GM23338 (cell line): ENCODE results near the gene NR5A2.

Experiments
- CREB1 ChIP-seq: fragments of 250-450 bp; sonication (Bioruptor Pico); IDR thresholded peaks from 2 replicates; pipeline ENCODE4 v1.5.0; 2020; ENCODE audit warnings: low read depth, mild to moderate bottlenecking, moderate library complexity
- CTCF ChIP-seq, 2 experiments: fragments of 200-600 bp in 1 of 2; sonication (generic) in 1 of 2; conservative IDR thresholded peaks; 2 replicates each; pipeline versions ENCODE4 v1.5.1 to v1.6.1; 2016 to 2017; ENCODE audit warnings: antibody characterized with exemption in 2 of 2, low read depth in 2 of 2, mild to moderate bottlenecking in 2 of 2, moderate library complexity in 1 of 2
- ETS1 ChIP-seq: IDR thresholded peaks from 2 replicates; pipeline ENCODE4 v1.6.1; 2016; ENCODE audit warnings: antibody characterized with exemption
- EZH2phosphoT487 ChIP-seq: fragments of 200-600 bp; sonication (generic); IDR thresholded peaks from one replicate; pipeline ENCODE4 v1.8.1; 2018; ENCODE audit warnings: antibody characterized with exemption; ENCODE audit not compliant: unreplicated experiment
- POLR2AphosphoS5 ChIP-seq: IDR thresholded peaks from 2 replicates; pipeline ENCODE4 v1.6.1; 2016; ENCODE audit warnings: antibody characterized with exemption, low read depth
- REST ChIP-seq: IDR thresholded peaks from one replicate; pipeline ENCODE4 v1.6.1; 2018; ENCODE audit warnings: antibody characterized with exemption; ENCODE audit not compliant: unreplicated experiment
- ZNF114 ChIP-seq: fragments of 250-450 bp; sonication (Bioruptor Pico); IDR thresholded peaks from 2 replicates; pipeline ENCODE4 v1.5.0; 2020; ENCODE audit warnings: mild to moderate bottlenecking, moderate library complexity

- TF ChIP-seq CTCF (conservative IDR thresholded peaks at IDR 0.05; ENCODE audit: low read depth in 2 of 2) (no peak), POLR2AphosphoS5 (no peak), EZH2phosphoT487 (no peak), ETS1 (no peak), CREB1 (CRISPR knock-in tag) (no peak), ZNF114 (no peak), REST (no peak)
These were observed 30.8 kb downstream of the NR5A2 start for GRCh38 chr1:200058341-200058740.
